Mesendoderm (in vitro differentiated cells): Measurements from ENCODE around the gene KMT2C.

ENCODE experiments used
- DNase-seq: peaks from one replicate; pipeline ENCODE4 v3.0.0; 2013
- H2AK5ac ChIP-seq: 2 replicates; pipeline ENCODE4 v1.6.1; 2013; ENCODE audit warnings: low read length, inconsistent platforms
- H2BK120ac ChIP-seq: 2 replicates; pipeline ENCODE4 v1.6.1; 2013; ENCODE audit warnings: low read depth, mild to moderate bottlenecking, low read length, moderate library complexity, mixed read lengths
- H2BK15ac ChIP-seq: replicated peaks from 2 replicates; pipeline ENCODE4 v1.6.1; 2013; ENCODE audit warnings: low read depth, mild to moderate bottlenecking, moderate library complexity
- H2BK5ac ChIP-seq: 2 replicates; pipeline ENCODE4 v1.6.1; 2013; ENCODE audit warnings: low read length, inconsistent platforms
- H3K18ac ChIP-seq: 2 replicates; pipeline ENCODE4 v1.6.1; 2013; ENCODE audit warnings: mild to moderate bottlenecking, low read length, mixed read lengths
- H3K23ac ChIP-seq: one replicate; pipeline ENCODE4 v1.6.1; 2013; ENCODE audit warnings: low read length
- H3K27ac ChIP-seq: 2 replicates; pipeline ENCODE4 v1.5.1; 2013; ENCODE audit warnings: low read depth, mild to moderate bottlenecking, inconsistent platforms, low read length, moderate library complexity
- H3K27me3 ChIP-seq: 2 replicates; pipeline ENCODE4 v1.6.1; 2013; ENCODE audit warnings: low read length, control low read depth, mild to moderate bottlenecking, inconsistent platforms; ENCODE audit not compliant: insufficient read depth, poor library complexity
- H3K36me3 ChIP-seq: 2 replicates; pipeline ENCODE4 v1.6.1; 2013; ENCODE audit warnings: low read length, inconsistent platforms; ENCODE audit not compliant: control insufficient read depth, insufficient read depth
- H3K4ac ChIP-seq: one replicate; pipeline ENCODE4 v1.6.1; 2013; ENCODE audit warnings: low read depth, mild to moderate bottlenecking, low read length, moderate library complexity
- H3K4me1 ChIP-seq: 2 replicates; pipeline ENCODE4 v1.6.1; 2013; ENCODE audit warnings: low read depth, low read length, inconsistent platforms; ENCODE audit not compliant: control insufficient read depth
- H3K4me2 ChIP-seq: 2 replicates; pipeline ENCODE4 v1.6.1; 2013; ENCODE audit warnings: low read length
- H3K4me3 ChIP-seq: 2 replicates; pipeline ENCODE4 v1.5.1; 2013; ENCODE audit warnings: mild to moderate bottlenecking, low read length
- H3K56ac ChIP-seq: one replicate; pipeline ENCODE4 v1.6.1; 2013; ENCODE audit warnings: low read length
- H3K79me1 ChIP-seq: 2 replicates; pipeline ENCODE4 v1.6.1; 2013; ENCODE audit warnings: low read length, inconsistent platforms
- H3K79me2 ChIP-seq: 2 replicates; pipeline ENCODE4 v1.6.1; 2013; ENCODE audit warnings: mild to moderate bottlenecking, low read length; ENCODE audit not compliant: control insufficient read depth, insufficient read depth
- H3K9ac ChIP-seq: 2 replicates; pipeline ENCODE4 v1.6.1; 2013; ENCODE audit warnings: low read length, inconsistent platforms
- H4K5ac ChIP-seq: one replicate; pipeline ENCODE4 v1.6.1; 2013; ENCODE audit warnings: low read length
- H4K8ac ChIP-seq: one replicate; pipeline ENCODE4 v1.6.1; 2013; ENCODE audit warnings: low read depth, mild to moderate bottlenecking, control low read depth, low read length, moderate library complexity
- WGBS: extraction: QIAGEN DNeasy Blood & Tissue Kit; methylation state at CpG from one replicate; pipeline ENCODE4 v1.1.7; 2013; ENCODE audit warnings: low lambda C conversion rate, missing lambda C conversion rate; ENCODE audit not compliant: insufficient coverage; ENCODE audit errors: extremely low coverage; 5-methylcytosine and 5-hydroxymethylcytosine counted together

KMT2C gene

DNA sequence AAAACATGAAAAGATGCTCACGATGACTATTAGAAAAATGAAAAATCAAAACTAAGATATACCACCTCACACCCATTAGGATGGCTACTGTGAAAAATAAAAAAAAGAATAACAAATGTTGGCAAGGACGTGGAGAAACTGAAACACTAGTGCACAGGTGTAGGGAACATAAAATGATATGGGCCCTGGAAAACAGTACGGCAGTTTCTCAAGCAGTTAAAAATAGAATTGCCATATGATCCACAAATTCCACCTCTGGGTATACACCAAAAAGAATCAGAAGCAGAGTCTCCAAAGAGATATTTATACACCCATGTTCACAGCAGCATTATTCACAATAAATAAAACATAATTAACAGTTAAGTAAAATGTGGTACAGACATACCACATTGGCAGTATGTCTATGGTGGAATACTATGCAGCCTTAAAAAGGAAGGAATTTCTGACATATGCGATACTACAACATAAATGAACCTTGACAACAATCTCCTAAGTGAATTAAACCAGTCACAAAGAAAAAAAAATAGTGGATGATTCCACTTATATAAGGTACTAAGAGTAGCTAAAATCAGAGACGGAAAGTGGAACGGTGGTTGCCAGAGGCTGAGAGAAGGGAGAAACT, 69.7 kb downstream of the KMT2C start:
- no peak for DNase-seq
- Histone ChIP-seq H2BK5ac (no peak overlapping the region), H3K79me1 (peaks cover 10% of the 10 kb centered on the region), H3K4me2 (no peak overlapping the region), H3K4ac (no peak overlapping the region), H2BK120ac (no peak overlapping the region), H2BK15ac (no peak overlapping the region), H3K18ac (no peak overlapping the region), H3K9ac (no peak overlapping the region), H3K27me3 (no peaks in the 10 kb centered on the region), H3K79me2 (peaks cover 17% of the 10 kb centered on the region), H3K56ac (no peak overlapping the region), H4K8ac (no peak overlapping the region), H3K23ac (no peak overlapping the region), H3K36me3 (no peaks in the 10 kb centered on the region), H3K27ac (no peak overlapping the region), H3K4me3 (no peak overlapping the region), H3K4me1 (no peaks in the 10 kb centered on the region), H2AK5ac (no peak overlapping the region), H4K5ac (no peak overlapping the region)
- WGBS: no CpG with 5 or more reads among the region's 6 CpGs

DNA sequence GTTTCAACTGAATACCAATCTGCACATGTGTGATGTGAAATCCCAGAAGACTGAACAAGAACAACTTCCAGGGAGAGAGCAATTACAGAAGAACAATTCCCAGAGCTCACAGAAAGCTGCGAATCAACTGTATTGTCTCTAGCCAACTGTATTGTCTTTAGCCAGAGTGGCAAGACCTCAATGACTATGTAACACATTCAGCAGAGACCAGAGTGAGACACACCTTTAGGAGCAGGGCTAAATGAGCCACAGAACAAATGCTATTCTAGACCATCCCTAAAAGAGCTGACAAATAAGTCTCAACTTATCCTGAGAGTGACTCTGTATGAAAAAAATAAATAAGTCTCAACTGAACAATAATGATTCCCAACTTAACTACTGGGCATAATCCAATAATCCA, 72.0 kb downstream of the KMT2C start:
- no peak overlapping the region for H2AK5ac ChIP-seq
- no peak overlapping the region for H3K56ac ChIP-seq
- no peak overlapping the region for H3K4ac ChIP-seq
- no peak overlapping the region for H2BK15ac ChIP-seq
- H3K4me3 ChIP-seq: no peak overlapping the region
- H4K8ac ChIP-seq: no peak overlapping the region
- H3K79me1 ChIP-seq: peaks cover 7% of the 10 kb centered on the region
- no peak overlapping the region for H3K27ac ChIP-seq
- no peak overlapping the region for H3K4me2 ChIP-seq
- no peak overlapping the region for H4K5ac ChIP-seq
- no CpG with 5 or more reads among the region's 1 CpG for WGBS
- no peak overlapping the region for H3K18ac ChIP-seq
- H3K9ac ChIP-seq: no peak overlapping the region
- no peak overlapping the region for H2BK120ac ChIP-seq
- H3K36me3 ChIP-seq: no peaks in the 10 kb centered on the region
- H2BK5ac ChIP-seq: no peak overlapping the region
- peak; percentile 14 for DNase-seq
- H3K23ac ChIP-seq: no peak overlapping the region
- peaks cover 11% of the 10 kb centered on the region for H3K79me2 ChIP-seq
- H3K27me3 ChIP-seq: no peaks in the 10 kb centered on the region
- H3K4me1 ChIP-seq: no peaks in the 10 kb centered on the region

DNA sequence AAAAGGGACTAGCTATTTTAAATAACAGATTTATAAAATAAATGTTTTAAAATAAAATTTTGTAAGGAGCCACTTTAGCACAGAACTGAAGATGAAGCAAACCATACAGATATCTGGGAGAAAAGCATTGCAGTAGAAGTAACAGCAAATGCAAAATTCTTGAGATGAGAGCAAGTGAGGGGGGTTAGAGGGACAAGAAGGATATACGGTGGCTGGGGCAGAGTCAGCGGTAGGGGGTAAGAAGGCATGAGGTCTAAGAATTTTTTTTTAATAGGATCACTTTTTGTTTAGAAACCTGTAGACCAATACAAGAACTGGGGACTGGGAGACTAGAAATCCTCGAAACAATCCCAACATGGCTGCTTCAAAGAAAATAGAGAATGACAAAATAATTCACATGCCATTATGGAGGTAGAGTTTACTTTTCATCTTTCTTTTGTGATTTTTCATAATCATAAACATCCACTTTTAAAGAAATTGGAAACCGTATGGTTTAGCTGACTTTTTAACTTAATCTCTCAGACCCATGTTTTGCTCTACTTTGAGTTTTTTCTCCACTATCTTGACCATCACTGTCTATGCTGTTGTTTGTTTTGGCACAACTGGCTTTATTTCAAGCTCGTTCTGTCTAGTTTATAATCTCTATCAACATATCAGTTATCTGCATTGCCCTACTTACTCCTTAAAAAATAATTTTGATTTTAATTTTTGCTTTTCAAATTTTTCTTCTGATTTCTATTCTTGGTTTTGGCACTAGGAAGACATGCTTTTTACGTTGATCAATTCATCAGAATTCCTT, 73.5 kb downstream of the KMT2C start:
- H3K36me3 ChIP-seq: no peaks in the 10 kb centered on the region
- H3K79me2 ChIP-seq: peaks cover 6% of the 10 kb centered on the region
- no CpG with 5 or more reads among the region's 6 CpGs for WGBS
- no peak overlapping the region for H3K4me2 ChIP-seq
- H2BK15ac ChIP-seq: no peak overlapping the region
- no peak overlapping the region for H3K56ac ChIP-seq
- H3K18ac ChIP-seq: no peak overlapping the region
- H2BK120ac ChIP-seq: no peak overlapping the region
- H4K8ac ChIP-seq: no peak overlapping the region
- no peak overlapping the region for H2BK5ac ChIP-seq
- H3K4me1 ChIP-seq: no peaks in the 10 kb centered on the region
- H3K4me3 ChIP-seq: no peak overlapping the region
- no peak overlapping the region for H4K5ac ChIP-seq
- no peak for DNase-seq
- H3K4ac ChIP-seq: no peak overlapping the region
- H3K27me3 ChIP-seq: no peaks in the 10 kb centered on the region
- H3K23ac ChIP-seq: no peak overlapping the region
- no peak overlapping the region for H3K27ac ChIP-seq
- H2AK5ac ChIP-seq: no peak overlapping the region
- peaks cover 7% of the 10 kb centered on the region for H3K79me1 ChIP-seq
- H3K9ac ChIP-seq: no peak overlapping the region

DNA sequence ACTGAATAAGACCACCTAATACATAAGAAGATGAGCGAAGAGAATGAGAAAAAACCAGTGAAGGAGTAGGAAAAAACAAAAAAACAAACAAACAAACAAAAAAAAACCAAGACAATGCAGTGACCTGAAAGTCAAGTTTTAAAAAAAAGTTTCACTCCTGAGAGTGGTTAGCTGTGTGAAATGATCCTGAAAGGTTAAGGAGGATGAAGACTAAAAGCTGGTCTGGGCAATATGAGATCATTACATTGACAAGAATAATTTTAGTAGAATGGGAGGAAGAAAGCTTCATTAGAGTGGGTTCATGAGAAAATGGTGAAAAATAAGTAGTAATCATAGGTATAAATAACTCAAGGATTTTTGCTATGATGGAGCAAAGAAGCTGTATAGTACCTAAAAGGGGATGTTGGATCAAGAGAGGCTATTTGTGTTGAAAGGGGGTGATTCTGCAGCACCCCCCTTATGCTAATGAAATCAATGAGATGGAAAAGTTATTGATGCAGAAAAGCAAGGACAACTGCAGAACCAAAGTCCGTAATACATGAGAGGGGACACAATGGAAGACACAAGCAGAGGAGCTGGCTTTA, 80.2 kb downstream of the KMT2C start:
- Histone ChIP-seq H3K79me2 (no peaks in the 10 kb centered on the region), H3K9ac (no peak overlapping the region), H3K4ac (no peak overlapping the region), H4K8ac (no peak overlapping the region), H3K56ac (no peak overlapping the region), H2BK15ac (no peak overlapping the region), H3K23ac (no peak overlapping the region), H3K27me3 (no peaks in the 10 kb centered on the region), H2BK5ac (no peak overlapping the region), H3K79me1 (no peaks in the 10 kb centered on the region), H3K36me3 (no peaks in the 10 kb centered on the region), H3K27ac (no peak overlapping the region), H3K4me2 (no peak overlapping the region), H4K5ac (no peak overlapping the region), H3K4me1 (no peaks in the 10 kb centered on the region), H3K18ac (no peak overlapping the region), H3K4me3 (no peak overlapping the region), H2BK120ac (no peak overlapping the region), H2AK5ac (no peak overlapping the region)
- DNase-seq: no peak
- WGBS: no CpG with 5 or more reads among the region's 2 CpGs

DNA sequence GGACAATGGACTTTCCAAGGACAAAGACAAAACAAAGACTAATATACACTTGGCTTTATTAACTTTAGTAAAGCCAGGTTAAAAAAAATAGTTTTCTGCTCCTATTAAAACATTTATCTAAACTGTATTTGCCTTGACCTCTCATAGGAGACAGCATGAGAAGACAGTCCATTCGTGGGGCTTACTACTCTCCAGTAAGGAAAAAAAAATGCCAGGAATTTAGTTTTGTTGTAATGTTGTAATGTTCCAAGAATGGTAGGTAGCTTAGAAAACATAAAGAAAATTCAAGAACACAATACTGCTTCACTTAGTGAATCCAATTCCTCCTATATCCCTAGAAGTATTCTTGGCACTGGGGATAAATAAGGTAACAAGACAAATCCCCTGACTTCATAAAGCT, 81.7 kb downstream of the KMT2C start:
- H2AK5ac ChIP-seq: no peak overlapping the region
- no peak overlapping the region for H3K18ac ChIP-seq
- H3K4me3 ChIP-seq: no peak overlapping the region
- no CpG with 5 or more reads among the region's 1 CpG for WGBS
- H3K56ac ChIP-seq: no peak overlapping the region
- H3K9ac ChIP-seq: no peak overlapping the region
- H4K5ac ChIP-seq: no peak overlapping the region
- DNase-seq: no peak
- no peaks in the 10 kb centered on the region for H3K79me1 ChIP-seq
- no peak overlapping the region for H2BK15ac ChIP-seq
- H3K4ac ChIP-seq: no peak overlapping the region
- no peak overlapping the region for H4K8ac ChIP-seq
- no peak overlapping the region for H2BK120ac ChIP-seq
- no peak overlapping the region for H3K27ac ChIP-seq
- no peak overlapping the region for H2BK5ac ChIP-seq
- no peaks in the 10 kb centered on the region for H3K36me3 ChIP-seq
- H3K79me2 ChIP-seq: no peaks in the 10 kb centered on the region
- H3K4me1 ChIP-seq: no peaks in the 10 kb centered on the region
- H3K23ac ChIP-seq: no peak overlapping the region
- H3K27me3 ChIP-seq: no peaks in the 10 kb centered on the region
- no peak overlapping the region for H3K4me2 ChIP-seq
